ENCODE results near the gene ATXN7L1.
"Not testable (repeated sequence)": the region's sequence is repeated elsewhere in the genome, so short reads cannot be mapped to it uniquely, and the experiment has no call there.

Gene ATXN7L1

DNA sequence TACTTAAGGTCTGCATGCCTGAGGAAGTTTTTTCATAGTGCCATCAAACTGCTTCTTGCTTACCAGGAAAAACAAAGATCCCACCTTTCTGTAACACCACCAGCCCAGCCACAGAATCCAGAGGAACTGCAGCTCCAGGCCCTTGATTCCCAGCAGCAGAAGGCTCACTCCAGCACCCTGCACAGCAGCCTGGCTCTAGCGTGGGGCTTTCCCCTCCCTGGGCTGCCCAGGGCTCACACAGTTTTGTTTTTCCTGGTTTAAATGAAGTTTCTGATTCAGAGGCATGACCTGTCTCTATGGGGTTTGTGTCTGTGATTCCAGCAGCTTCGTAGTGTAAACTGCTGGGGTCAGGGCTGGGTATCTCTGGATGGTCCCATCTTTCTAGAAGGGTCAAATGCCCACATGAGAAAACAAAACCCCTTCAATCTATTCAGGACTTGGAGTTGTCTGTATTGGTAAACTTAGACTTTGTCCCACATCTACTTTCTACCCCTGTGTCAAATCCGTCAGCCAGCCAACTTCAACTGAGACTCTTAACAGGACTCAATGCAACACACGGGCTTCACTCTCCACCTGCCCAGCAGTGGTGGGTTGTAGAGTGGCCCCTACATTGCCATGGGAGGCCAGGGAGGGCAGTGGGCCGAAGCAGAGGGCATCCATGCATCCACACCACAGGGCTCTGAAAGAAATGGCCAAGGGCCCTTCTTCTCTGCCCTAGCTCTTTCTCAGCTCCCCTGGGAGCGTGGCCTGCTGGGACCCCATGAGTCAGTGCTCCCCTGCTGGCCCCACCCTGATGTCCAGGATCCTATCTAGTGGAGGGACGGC, 73.6 kb downstream of the ATXN7L1 start:
- no peak for DNase-seq (ENCODE audit: low read depth)

DNA sequence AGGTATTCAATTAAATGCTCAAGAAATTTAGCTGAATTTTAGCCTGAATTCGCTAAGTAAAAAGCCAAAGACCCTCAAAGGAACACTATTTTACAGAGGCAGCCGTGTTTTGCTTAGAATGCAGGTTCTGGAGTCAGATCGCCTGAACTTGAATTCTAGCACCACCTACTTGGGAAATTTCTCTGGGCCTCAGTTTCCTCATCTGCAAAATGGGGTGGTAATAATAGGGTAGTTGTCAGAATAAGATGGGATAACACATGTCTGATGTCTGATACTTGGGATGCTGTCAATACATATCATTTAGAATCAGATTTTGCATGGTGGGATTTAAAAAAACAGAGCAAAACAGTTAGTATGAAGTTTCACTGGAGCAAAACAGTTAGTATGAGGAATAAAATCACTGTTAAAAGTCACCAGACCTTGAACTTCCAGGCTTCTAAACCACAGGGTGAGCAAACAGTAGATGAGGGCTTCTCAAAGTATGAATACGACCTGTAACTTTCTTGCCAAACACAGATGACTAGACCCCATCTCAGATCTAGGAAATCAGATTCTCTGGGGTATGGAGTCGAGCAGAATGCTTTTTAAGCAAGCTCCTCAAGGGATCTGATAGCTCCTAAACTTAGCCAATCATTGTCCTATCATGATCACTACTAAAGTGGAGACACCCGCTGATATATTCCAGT, 75.4 kb downstream of the ATXN7L1 start:
- no peak for DNase-seq (ENCODE audit: low read depth)

DNA sequence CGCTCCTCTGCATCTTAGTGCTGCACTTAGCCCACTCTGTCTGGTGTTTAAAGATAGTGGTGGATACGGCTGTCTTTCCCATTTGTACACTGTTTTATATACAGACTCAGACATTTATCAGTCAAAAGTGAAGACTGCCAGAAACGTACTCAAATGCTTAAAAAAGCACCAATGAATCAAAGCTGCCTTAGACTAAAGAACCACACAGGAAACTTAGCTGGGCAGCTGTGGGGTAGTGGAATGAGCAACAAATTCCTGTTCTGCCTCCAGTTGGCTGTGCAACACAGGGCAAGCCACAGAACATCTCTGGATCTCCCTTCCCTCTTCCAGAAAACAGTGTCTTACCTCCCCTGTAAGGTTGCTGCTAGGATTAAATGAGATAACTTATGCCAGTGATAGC, 76.0 kb downstream of the ATXN7L1 start:
- no peak for DNase-seq (ENCODE audit: low read depth)

DNA sequence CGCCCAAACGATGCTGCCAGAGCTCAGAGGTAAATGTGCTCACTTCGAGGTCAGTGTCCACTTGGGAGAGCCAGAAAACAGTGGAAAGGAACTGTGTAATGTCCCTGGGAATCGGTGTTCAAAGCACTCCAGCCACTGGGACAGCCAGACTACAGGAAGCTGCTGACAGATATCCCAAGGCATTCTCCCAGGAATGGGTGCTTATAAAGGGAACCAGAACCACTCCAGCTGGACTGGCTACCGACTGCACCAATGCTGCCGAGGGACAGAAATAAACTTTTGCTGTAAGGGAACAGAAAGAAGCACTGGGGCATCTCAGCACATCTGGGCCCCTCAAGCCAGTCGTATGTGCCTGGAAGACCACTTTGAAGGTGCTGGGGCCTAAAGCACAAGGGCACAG, 76.7 kb downstream of the ATXN7L1 start:
- DNase-seq (ENCODE audit: low read depth) = no peak

DNA sequence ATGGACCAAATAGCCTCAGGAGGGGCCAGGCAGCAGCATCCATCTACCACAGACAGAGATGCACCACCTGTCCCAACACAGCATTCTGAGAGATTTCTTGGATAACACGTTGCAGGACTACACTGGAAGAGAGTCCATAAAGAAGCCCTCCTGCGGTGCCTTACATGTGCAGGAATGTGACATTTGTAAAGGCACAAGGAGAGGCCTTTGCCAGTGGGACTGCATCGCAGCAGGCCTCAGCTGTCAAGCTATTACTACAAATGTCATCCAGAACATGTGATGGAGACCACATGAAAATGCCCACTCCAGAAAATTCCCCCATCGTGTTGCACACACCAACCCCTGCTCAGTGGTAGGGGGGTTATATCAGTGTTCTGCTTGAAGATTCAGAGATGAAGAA, 77.4 kb downstream of the ATXN7L1 start:
- DNase-seq (ENCODE audit: low read depth) = no peak

DNA sequence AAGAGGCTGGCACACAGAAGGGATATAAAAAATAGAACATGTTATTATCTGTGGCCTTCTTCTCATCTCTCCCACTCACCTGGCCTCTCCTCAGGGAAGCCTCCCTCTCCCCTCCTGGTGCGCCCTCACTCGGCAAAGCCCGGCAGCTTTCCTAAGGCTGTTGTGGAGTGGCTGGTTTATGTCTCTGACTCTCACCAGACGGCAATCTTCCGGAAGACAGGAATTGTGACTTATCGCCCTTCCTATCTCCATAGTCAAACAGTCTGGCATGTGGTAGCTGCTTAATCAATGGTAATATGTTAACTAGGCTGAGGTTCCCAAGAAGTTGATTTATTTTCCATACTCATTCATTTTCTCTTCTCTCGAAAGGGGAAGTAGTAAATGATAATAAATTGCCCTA, 78.7 kb downstream of the ATXN7L1 start:
- no peak for DNase-seq (ENCODE audit: low read depth)

DNA sequence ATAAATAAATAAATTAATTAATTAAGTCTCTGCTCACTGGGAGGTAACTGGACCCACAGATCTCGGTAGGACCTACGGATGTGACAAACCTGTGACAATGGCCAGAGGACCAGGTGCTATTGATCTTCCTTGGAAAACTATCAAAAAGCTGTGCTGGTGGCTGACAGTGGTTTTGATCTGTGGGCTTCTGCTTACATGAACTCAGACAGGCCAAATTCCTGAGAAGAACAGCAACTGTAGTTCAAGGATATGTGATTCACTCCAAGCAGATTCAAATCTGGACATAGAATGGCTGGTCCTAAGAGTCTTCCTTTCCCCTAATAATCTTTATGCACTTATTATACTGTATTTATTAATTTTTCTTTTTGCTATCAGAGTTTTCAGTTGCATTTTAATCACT, 80.0 kb downstream of the ATXN7L1 start:
- no peak for DNase-seq (ENCODE audit: low read depth)

DNA sequence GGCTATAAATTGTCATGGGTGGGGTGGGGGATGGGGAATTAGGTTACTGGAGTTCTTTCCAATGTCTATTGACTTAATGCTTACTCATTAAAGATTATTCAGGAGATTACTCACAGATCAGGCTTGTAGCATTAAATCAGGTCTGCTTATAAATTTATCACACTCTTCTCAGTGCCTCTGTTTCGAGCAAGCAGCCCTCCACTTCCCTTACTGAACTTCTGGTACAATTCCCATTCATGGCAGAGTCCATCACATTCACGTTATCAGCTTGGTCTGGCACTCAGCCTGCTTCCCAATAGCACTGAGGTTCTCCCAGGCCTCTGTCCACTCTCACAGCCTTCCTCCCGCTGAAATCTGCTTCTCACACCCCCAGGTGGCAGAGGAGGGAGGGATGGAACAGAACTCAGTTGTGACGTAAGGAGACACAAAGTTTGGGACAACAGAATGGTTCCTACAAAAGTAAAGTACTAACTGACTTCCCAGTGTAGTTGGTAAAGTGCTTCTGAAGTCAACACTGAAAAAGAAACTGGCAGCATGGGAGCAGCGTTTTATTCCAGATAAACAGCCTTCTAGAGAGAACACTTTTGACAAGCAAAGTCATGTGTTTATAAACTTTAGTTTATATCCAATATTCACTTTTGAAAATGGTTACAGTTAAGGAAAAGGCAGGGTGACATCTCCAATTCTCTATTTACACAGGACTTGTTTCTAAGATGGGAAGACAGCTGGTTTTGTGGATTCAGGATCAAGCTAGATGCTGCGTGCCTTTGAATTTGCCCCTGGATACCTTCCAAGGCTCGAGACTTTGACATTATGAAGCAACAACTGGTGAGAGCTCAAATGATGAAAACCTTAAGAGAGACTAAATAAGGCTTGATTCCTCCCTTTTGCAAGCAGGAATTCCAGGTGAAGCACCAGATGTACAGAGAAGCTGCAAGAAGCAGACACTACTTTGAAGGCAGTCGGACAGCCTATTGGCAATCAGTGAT, 81.4 kb downstream of the ATXN7L1 start:
- DNase-seq (ENCODE audit: low read depth) = no peak

DNA sequence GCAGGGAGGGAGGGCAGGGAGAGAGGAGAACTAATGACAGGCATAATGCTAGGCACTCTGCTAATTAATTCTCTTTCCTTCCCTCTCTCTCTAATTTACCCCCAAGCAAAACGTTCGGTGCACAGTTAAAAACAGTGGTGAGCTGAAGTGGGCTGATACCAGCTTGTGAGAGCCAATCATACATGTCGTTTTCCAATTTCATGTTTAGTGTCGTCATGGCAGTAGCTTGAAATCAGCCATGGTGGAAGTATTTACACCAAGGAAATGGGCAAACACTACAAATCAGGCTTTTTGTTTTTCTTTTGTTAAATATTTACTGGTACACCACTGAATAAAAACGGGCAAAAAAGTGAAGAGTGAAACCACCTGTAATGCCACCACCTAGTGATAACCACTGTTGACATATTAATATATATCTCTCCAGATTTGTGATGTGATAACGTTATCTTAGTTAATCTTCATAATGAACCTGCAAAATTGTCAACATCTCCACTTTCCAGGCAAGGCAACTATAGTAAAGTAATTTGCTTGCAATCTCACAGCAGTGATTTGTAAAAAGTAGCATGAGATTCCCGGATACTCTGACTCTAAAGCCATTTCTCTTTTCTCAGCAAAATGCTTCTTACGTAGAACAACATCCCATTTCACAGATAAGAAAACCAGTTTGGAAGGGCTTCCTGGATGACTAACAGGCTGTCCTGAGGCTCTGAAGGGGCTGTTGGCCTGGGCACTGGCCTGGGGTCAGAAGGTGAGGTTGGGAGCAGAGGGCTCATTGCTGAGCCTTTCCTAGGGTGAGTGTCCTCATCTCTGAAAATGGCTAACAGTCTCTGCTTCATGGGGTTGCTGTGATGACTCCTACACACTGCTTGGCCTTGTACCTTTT, 83.7 kb downstream of the ATXN7L1 start:
- DNase-seq (ENCODE audit: low read depth) = no peak

DNA sequence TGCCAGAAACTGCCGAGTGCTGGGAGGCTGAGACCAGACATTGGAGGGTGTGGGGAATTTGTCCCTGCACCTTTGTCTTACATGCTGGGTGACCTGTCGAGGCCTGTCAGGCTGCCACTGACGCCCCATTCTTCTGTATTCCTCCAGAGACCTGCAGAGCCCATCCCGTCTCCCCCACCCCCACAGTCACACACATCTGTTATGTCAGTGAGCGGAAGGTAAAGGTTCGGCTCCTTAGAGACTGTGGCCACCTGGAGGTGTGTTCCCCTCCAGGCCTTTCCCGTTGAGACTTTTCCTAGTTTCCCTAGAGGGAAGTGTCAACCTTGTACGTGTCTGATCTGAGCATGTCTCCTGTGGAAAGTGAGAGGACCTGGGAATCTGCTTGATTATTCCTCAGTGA, 84.5 kb downstream of the ATXN7L1 start:
- DNase-seq (ENCODE audit: low read depth) = no peak

DNA sequence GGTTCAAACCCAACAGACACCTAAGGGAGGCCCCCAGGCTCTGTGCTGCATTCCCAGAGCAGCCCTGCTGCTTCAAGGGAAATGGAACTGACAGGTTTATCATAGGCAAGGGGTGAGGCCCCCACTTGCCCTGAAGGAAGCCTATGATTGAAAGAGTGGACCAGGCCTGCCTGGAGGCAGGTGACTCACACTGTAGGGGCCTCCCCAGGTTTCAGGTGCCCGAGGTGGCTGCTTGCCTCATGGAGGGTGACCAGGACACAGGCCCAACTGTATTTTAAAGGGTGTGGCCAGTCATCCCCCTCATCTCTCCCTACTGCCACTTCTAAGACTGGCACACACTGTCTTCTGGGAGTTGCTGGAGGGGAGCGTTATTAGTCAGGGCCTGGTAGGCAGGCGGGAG, 85.4 kb downstream of the ATXN7L1 start:
- DNase-seq (ENCODE audit: low read depth) = no peak

DNA sequence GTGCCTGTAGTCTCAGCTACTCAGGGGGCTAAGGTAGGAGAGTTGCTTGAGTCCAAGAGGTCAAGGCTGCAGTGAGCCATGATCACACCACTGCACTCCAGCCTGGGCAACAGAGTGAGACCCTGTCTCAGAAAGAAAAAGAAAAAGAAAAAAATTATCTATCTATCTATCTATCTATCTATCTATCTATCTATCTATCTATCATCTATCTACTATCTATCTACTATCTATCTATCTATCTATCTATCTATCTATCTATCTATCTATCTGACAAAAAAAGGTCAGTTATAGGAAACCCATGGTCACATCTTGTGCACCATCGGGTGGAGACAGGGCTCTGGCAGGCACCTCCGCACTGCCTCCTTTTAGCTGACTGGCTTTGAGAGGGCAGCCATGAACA, 85.9 kb downstream of the ATXN7L1 start:
- DNase-seq (ENCODE audit: low read depth) = not testable (repeated sequence)

DNA sequence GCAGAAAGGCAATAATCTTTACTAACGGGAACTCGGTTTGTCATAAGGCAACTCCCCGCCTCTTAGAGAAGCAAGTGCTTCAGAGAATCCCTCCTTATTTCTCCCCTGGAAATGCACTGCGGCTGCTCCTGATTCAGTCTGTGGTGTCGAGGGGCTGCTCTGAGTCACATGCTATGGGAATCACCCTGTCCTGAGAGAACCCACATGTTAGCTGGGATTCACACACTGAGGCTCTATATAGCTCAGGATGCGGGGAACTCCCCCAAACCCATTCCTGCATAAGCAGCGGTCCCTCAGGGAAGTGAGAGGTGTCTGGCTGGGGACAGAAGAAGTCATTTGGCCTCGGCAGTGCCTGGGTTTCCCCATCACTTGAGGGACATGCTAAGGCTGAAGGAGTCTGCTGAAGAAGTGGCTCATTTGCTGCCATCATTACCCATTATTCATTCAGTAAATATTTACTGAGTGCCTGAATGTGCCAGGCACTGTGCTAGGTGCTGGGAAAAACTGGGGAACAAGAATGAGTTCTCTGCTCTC, 87.5 kb downstream of the ATXN7L1 start:
- no peak for DNase-seq (ENCODE audit: low read depth)

DNA sequence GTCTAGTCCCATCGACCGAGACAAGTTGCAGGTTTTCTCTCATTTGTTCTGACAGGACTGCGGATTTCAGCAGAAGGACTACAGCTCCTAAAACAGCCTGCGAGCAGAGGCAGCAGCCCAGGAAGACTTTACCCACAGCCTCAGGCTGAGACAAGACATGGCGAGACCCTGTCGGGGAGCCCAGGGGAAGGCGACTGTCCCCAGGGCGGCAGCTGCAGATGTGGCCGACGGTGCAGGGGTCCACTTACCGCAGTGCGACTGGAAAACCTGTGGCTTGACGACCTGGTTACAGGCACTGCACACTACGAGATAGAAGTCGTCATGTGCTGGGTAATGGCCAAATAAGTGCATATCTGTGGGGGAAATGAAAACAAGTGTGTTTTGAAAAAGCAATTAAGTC, 88.0 kb downstream of the ATXN7L1 start:
- DNase-seq (ENCODE audit: low read depth) = no peak

DNA sequence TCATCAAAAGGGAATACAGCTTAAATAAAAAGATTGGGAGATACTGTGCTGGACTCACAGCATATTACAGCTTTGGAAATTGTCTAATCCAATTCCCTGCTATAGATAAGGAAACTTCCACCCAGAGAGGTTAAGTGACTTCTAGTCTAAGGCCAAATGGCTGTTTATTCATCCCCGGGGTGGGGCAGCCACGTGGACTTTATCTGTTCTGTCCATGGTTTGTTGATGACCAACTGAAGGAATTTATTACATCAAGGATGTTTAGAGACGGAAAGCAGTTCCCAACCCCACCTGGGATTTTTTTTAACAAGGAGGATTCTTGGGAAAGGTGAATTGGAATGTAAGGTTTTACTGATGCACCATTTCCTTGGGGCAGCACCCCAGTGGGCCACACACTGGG, 88.6 kb downstream of the ATXN7L1 start:
- DNase-seq (ENCODE audit: low read depth) = no peak

DNA sequence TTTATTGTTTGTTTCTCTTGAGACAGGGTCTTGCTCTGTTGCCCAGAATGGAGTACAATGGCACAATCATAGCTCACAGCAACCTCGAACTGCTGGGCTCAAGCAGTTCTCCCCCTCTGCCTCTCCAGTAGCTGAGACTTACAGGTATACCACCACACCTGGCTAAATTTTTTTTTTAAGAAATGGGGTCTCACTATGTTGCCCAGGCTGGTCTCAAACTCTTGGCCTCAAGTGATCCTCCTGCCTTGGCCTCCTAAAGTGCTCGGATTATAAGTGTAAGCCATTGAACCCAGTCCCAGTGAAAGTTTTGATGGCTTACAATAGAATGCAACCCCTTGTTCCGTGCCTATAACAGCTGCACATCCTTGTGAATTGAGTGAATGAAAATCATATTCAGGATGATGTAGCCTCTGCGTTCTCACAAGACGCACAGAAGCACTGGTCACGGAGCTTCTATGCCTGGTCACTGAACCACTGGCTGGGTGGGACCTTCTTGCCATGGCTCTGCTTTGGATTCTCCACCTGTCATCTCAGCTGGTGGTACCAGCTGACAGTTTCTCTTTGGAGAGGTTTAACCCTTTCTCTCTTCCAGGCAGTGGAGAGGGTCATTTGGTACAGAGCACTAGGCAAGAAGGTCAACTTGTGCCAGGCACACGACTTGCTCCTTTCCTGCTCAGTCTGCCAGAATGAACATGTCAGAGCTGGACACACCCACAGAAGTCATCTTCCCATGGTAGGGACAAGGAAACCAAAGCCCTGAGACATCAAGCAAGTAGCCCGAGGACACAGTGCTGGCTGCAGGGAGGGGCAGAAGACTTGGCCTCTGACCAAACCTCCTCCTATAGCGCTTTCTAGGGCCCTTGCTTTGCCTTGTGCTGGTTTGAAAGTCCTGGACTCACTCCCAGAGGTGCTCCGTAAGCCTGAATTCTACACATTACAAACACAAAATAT, 89.6 kb downstream of the ATXN7L1 start:
- DNase-seq (ENCODE audit: low read depth) = no peak

DNA sequence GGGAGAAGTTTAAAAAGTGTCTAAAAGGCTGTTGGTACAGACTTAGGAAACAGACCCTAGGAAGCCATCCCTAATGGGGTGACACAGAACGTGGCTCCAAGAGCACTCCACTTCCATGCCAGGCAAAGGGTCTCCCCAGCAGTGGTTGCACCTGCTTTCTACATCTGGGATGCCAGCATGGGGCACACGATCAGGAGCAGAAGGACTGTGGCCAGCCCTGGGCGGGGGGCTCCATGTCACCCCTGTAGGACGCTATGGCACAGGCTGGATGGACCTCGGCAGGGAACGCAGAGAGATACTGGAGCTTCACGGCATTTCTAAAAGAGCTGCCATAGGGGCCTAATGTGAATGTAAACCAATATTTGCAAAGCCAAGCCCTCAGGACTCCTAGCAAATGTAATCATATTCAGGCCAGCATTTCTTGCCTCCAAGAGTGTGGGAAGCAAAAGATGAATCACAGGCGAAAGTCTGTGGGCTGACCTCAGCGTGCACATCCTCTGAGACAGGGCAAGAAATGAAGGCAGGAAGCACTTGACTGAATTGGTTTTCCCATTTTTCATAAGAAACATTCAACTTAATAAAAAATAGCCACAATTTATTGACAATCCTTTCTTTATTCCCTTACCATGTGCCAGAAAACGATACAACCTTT, 93.9 kb downstream of the ATXN7L1 start:
- DNase-seq (ENCODE audit: low read depth) = peak; percentile 41

DNA sequence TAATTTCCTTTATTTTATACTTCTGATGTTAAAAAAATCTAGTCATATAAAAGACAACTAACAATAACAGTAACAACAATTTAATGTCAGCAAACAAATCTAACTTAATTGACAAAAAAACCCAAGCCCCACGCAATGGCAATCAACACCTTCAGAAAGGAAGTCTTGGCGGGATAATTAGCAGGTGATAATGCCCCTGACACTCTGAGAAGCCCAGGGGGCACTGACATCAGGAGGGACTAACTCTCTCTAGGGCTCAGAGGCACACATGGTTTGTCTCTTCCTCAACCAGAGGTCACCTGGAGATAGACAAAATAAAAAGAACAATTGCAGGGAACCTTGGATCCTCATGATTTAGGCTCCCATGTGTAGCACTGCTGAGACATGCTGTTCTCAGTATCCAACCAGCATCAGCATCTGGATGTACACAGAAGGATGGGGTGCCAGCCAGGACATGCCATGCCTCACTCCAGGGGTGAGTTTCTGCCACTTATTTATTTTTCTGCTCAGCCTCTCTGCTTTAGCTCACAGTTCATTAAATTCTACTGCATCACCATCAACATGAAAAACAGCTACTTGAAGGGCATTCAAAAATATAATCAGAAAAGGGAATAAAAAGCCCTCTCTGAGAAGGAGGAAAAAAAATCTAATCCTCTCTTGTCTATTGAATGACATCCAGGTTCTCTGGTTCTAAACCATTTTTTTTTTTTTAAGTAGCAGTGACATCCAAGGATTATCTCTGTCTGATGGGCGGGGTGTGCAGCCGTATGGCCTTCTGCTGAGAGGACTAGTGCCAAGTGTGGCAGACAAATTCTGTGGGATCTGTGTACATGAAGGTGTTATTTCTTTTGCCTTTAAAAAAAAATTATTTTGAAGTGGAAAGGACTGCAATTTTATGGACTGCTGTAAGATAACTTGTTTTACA, 96.3 kb downstream of the ATXN7L1 start:
- no peak for DNase-seq (ENCODE audit: low read depth)

Data from HS-5 (cell line).